Thyroid gland (tissue), 4 donors: ENCODE data around the gene SS18L1. TPM values are rescaled to one million over a fixed set of nuclear protein-coding genes. Genes with fewer than 3 reads are reported as not detected.

Source experiments
- DNase-seq, 2 donors: peaks; one replicate each; pipeline ENCODE4 v3.0.0-alpha.2; 2019
- H3K27ac ChIP-seq, 3 donors: fragments of 200-600 bp; sonication (generic); 1 replicate in 2 of 3; 2 replicates in 1 of 3; pipeline ENCODE4 v1.5.1; 2016 to 2019; ENCODE audit warnings: mild to moderate bottlenecking in 1 of 3, moderate library complexity in 1 of 3
- H3K27me3 ChIP-seq: fragments of 200-600 bp; sonication (generic); one replicate; pipeline ENCODE4 v1.5.1; 2019
- H3K36me3 ChIP-seq, 2 donors: fragments of 200-600 bp; sonication (generic); one replicate each; pipeline ENCODE4 v1.5.1; 2016 to 2019
- H3K4me1 ChIP-seq, 2 donors: fragments of 200-600 bp; sonication (generic); one replicate each; pipeline ENCODE4 v1.5.1; 2017 to 2019
- H3K4me3 ChIP-seq, 3 donors: fragments of 200-600 bp; sonication (generic); replicated peaks in 1 of 3; 1 replicate in 2 of 3; 2 replicates in 1 of 3; pipeline ENCODE4 v1.5.1; 2016; ENCODE audit warnings: mild to moderate bottlenecking in 1 of 3
- H3K9me3 ChIP-seq: fragments of 200-600 bp; sonication (generic); one replicate; pipeline ENCODE4 v1.5.1; 2017
- CTCF ChIP-seq, 6 experiments: fragments of 200-600 bp in 3 of 6; fragments of 450-650 bp in 3 of 6; sonication (generic) in 3 of 6; IDR thresholded peaks; one replicate each; pipeline ENCODE4 v1.5.1; 2016 to 2019; ENCODE audit warnings: antibody characterized with exemption in 6 of 6, mild to moderate bottlenecking in 2 of 6, inconsistent platforms in 1 of 6, moderate library complexity in 1 of 6
- POLR2A ChIP-seq, 2 donors: fragments of 450-650 bp; IDR thresholded peaks; one replicate each; pipeline ENCODE4 v1.6.1; 2017; ENCODE audit warnings: antibody characterized with exemption in 2 of 2, mild to moderate bottlenecking in 2 of 2, moderate library complexity in 1 of 2
- WGBS, 2 donors: methylation state at CpG; one replicate each; pipeline ENCODE4 v1.1.5; 2017; 5-methylcytosine and 5-hydroxymethylcytosine counted together
- intact Hi-C: fragments of 100-400 bp; cut with DNase I; formaldehyde crosslinking; loops from one replicate; pipeline ENCODE4 v1.15.1; 2023
- total RNA-seq, 4 donors: library from RNA; depleted of rRNA; stranded (reverse); fragments of >200 nt; gene quantifications; one replicate each; pipeline ENCODE4 v1.2.3, GENCODE V29; 2016

SS18L1 gene
- total RNA-seq, 4 donors from 2014 or later = 12.2 to 22.0 (median 15.2) TPM

- intact Hi-C loops = no loop called here
- WGBS, 2 donors = 92 to 97% methylated on average over 16 to 17 of the region's 17 CpGs
- Histone ChIP-seq H3K27ac (no peak overlapping the region), H3K27me3 (no peaks in the 10 kb centered on the region), H3K9me3 (no peaks in the 10 kb centered on the region), H3K4me1 (peaks cover 0 to 5% of the 10 kb centered on the region in 2 donors), H3K4me3 (no peak overlapping the region), H3K36me3 (peaks cover 32 to 45% of the 10 kb centered on the region in 2 donors)
- no peak for DNase-seq
- TF ChIP-seq POLR2A (IDR thresholded peaks at IDR 0.05) (no peak), CTCF (IDR thresholded peaks at IDR 0.05) (no peak)
Observed at GRCh38 chr20:62160876-62161275, 17.3 kb downstream of the SS18L1 start.

- Histone ChIP-seq H3K36me3 (peaks cover 36 to 50% of the 10 kb centered on the region in 2 donors), H3K27me3 (no peaks in the 10 kb centered on the region), H3K9me3 (no peaks in the 10 kb centered on the region), H3K27ac (no peak overlapping the region), H3K4me3 (no peak overlapping the region), H3K4me1 (peaks cover 0 to 5% of the 10 kb centered on the region in 2 donors)
- intact Hi-C loops = no loop called here
- no peak for TF ChIP-seq POLR2A (IDR thresholded peaks at IDR 0.05)
- TF ChIP-seq CTCF (IDR thresholded peaks at IDR 0.05) = no peak
- 85 to 91% methylated on average over 9 of the region's 17 CpGs for WGBS, 2 donors
- DNase-seq = no peak
Observed at GRCh38 chr20:62161347-62161746, 17.8 kb downstream of the SS18L1 start.

- no peak for DNase-seq
- WGBS, 2 donors = 93 to 94% methylated on average over 33 to 34 of the region's 38 CpGs
- H3K4me3 ChIP-seq = no peak overlapping the region
- no peaks in the 10 kb centered on the region for H3K27me3 ChIP-seq
- peaks cover 36 to 53% of the 10 kb centered on the region in 2 donors for H3K36me3 ChIP-seq
- H3K4me1 ChIP-seq = no peaks in the 10 kb centered on the region
- H3K27ac ChIP-seq = no peak overlapping the region
- TF ChIP-seq POLR2A (IDR thresholded peaks at IDR 0.05) = no peak
- no peak for TF ChIP-seq CTCF (IDR thresholded peaks at IDR 0.05)
- intact Hi-C loops = no loop called here
- H3K9me3 ChIP-seq = no peaks in the 10 kb centered on the region
Observed at GRCh38 chr20:62162765-62163484, 19.4 kb downstream of the SS18L1 start.

GRCh38 chr20:62163485-62163865, 19.9 kb downstream of the SS18L1 start:
- H3K4me1 ChIP-seq = no peaks in the 10 kb centered on the region
- no peak overlapping the region for H3K4me3 ChIP-seq
- no peak for TF ChIP-seq POLR2A (IDR thresholded peaks at IDR 0.05)
- no peaks in the 10 kb centered on the region for H3K27me3 ChIP-seq
- H3K9me3 ChIP-seq = no peaks in the 10 kb centered on the region
- H3K36me3 ChIP-seq = peaks cover 36 to 57% of the 10 kb centered on the region in 2 donors
- intact Hi-C loops = no loop called here
- H3K27ac ChIP-seq = no peak overlapping the region
- no peak for DNase-seq
- 97 to 98% methylated on average over 21 to 23 of the region's 25 CpGs for WGBS, 2 donors

GRCh38 chr20:62163986-62164762, 20.6 kb downstream of the SS18L1 start:
- 95 to 96% methylated on average over 25 to 27 of the region's 29 CpGs for WGBS, 2 donors

More at GRCh38 chr20:62163986-62164762, 20.6 kb downstream of the SS18L1 start:
- Histone ChIP-seq H3K9me3 (no peaks in the 10 kb centered on the region), H3K36me3 (peaks cover 36 to 57% of the 10 kb centered on the region in 2 donors), H3K27me3 (no peaks in the 10 kb centered on the region), H3K27ac (no peak overlapping the region), H3K4me1 (no peaks in the 10 kb centered on the region), H3K4me3 (no peak overlapping the region)
- no peak for TF ChIP-seq POLR2A (IDR thresholded peaks at IDR 0.05)
- intact Hi-C loops = no loop called here
- DNase-seq = no peak
